GM23338 (cell line): ENCODE data around the gene PIP5K1A. TPM values are rescaled to one million over a fixed set of nuclear protein-coding genes. Genes with fewer than 3 reads are reported as not detected.

Experiments used
- ATAC-seq: fragments of 200-7000 bp; cut with Tn5 transposase; 3 replicates; pipeline ENCODE4 v1.9.1; 2020
- DNase-seq: peaks from one replicate; pipeline ENCODE4 v3.0.0-alpha.2; 2015; ENCODE audit warnings: low spot score
- H2AFZ ChIP-seq: fragments of 200-600 bp; sonication (generic); 2 replicates; pipeline ENCODE4 v1.8.0; 2016; ENCODE audit warnings: antibody characterized with exemption, mild to moderate bottlenecking, moderate library complexity
- H3F3A ChIP-seq: fragments of 200-600 bp; sonication (generic); replicated peaks from 2 replicates; pipeline ENCODE4 v1.8.0; 2017; ENCODE audit warnings: antibody characterized with exemption, mixed run types, low read depth
- H3K27ac ChIP-seq: fragments of 200-600 bp; sonication (generic); 2 replicates; pipeline ENCODE4 v1.6.1; 2016; ENCODE audit warnings: low read depth
- H3K27me3 ChIP-seq: fragments of 200-600 bp; sonication (generic); 2 replicates; pipeline ENCODE4 v1.8.0; 2016; ENCODE audit warnings: mild to moderate bottlenecking, mixed run types, moderate library complexity; ENCODE audit not compliant: insufficient read depth
- H3K36me3 ChIP-seq: fragments of 200-600 bp; sonication (generic); 2 replicates; pipeline ENCODE4 v1.8.0; 2016; ENCODE audit warnings: mild to moderate bottlenecking; ENCODE audit not compliant: insufficient read depth
- H3K4me1 ChIP-seq: fragments of 200-600 bp; sonication (generic); 2 replicates; pipeline ENCODE4 v1.8.0; 2016; ENCODE audit warnings: mild to moderate bottlenecking, moderate library complexity; ENCODE audit not compliant: insufficient read depth
- H3K4me2 ChIP-seq: fragments of 200-600 bp; sonication (generic); 2 replicates; pipeline ENCODE4 v1.7.1; 2017; ENCODE audit warnings: mixed run types
- H3K4me3 ChIP-seq: fragments of 200-600 bp; sonication (generic); 2 replicates; pipeline ENCODE4 v1.6.1; 2016; ENCODE audit warnings: mixed run types
- H3K79me2 ChIP-seq: fragments of 200-600 bp; sonication (generic); replicated peaks from 2 replicates; pipeline ENCODE4 v1.8.0; 2017; ENCODE audit warnings: mild to moderate bottlenecking; ENCODE audit not compliant: insufficient read depth
- H3K9me2 ChIP-seq: fragments of 200-600 bp; sonication (generic); 2 replicates; pipeline ENCODE4 v1.8.0; 2017; ENCODE audit not compliant: insufficient read depth
- H4K20me1 ChIP-seq: fragments of 200-600 bp; sonication (generic); replicated peaks from 2 replicates; pipeline ENCODE4 v1.8.0; 2017; ENCODE audit warnings: mild to moderate bottlenecking; ENCODE audit not compliant: insufficient read depth
- H3K27ac Mint-ChIP-seq: 2 replicates; pipeline ENCODE4 v1.8.0; 2020; ENCODE audit warnings: inconsistent platforms, mild to moderate bottlenecking, moderate library complexity, mixed read lengths
- H3K27me3 Mint-ChIP-seq: 3 replicates; pipeline ENCODE4 v1.8.0; 2022; ENCODE audit warnings: low read depth, mild to moderate bottlenecking, moderate library complexity, mixed read lengths, inconsistent platforms; ENCODE audit not compliant: insufficient read depth, poor library complexity
- H3K36me3 Mint-ChIP-seq: 3 replicates; pipeline ENCODE4 v1.8.0; 2021; ENCODE audit warnings: low read depth, mild to moderate bottlenecking, inconsistent platforms, moderate library complexity, mixed read lengths
- H3K4me1 Mint-ChIP-seq: 3 replicates; pipeline ENCODE4 v1.8.0; 2020; ENCODE audit warnings: mild to moderate bottlenecking, inconsistent platforms, mixed read lengths
- H3K4me3 Mint-ChIP-seq: 3 replicates; pipeline ENCODE4 v1.8.0; 2021; ENCODE audit warnings: moderate library complexity, mild to moderate bottlenecking, inconsistent platforms, mixed read lengths
- H3K9me3 Mint-ChIP-seq: 3 replicates; pipeline ENCODE4 v1.8.0; 2020; ENCODE audit warnings: moderate library complexity, mild to moderate bottlenecking, inconsistent platforms, mixed read lengths
- CREB1 ChIP-seq: fragments of 250-450 bp; sonication (Bioruptor Pico); IDR thresholded peaks from 2 replicates; pipeline ENCODE4 v1.5.0; 2020; ENCODE audit warnings: low read depth, mild to moderate bottlenecking, moderate library complexity
- CTCF ChIP-seq, 2 experiments: fragments of 200-600 bp in 1 of 2; sonication (generic) in 1 of 2; conservative IDR thresholded peaks; 2 replicates each; pipeline versions ENCODE4 v1.5.1 to v1.6.1; 2016 to 2017; ENCODE audit warnings: antibody characterized with exemption in 2 of 2, low read depth in 2 of 2, mild to moderate bottlenecking in 2 of 2, moderate library complexity in 1 of 2
- ETS1 ChIP-seq: IDR thresholded peaks from 2 replicates; pipeline ENCODE4 v1.6.1; 2016; ENCODE audit warnings: antibody characterized with exemption
- EZH2 ChIP-seq: fragments of 200-600 bp; sonication (generic); IDR thresholded peaks from one replicate; pipeline ENCODE4 v1.8.0; 2017; ENCODE audit warnings: antibody characterized with exemption, mild to moderate bottlenecking, low read depth; ENCODE audit not compliant: unreplicated experiment
- JUNB ChIP-seq: IDR thresholded peaks from one replicate; pipeline ENCODE4 v1.6.1; 2016; ENCODE audit warnings: antibody characterized with exemption; ENCODE audit not compliant: unreplicated experiment
- NANOG ChIP-seq: IDR thresholded peaks from 2 replicates; pipeline ENCODE4 v1.6.1; 2016; ENCODE audit warnings: antibody characterized with exemption, borderline replicate concordance
- POLR2AphosphoS5 ChIP-seq: IDR thresholded peaks from 2 replicates; pipeline ENCODE4 v1.6.1; 2016; ENCODE audit warnings: antibody characterized with exemption, low read depth
- REST ChIP-seq: IDR thresholded peaks from one replicate; pipeline ENCODE4 v1.6.1; 2018; ENCODE audit warnings: antibody characterized with exemption; ENCODE audit not compliant: unreplicated experiment
- STAT1 ChIP-seq: IDR thresholded peaks from one replicate; pipeline ENCODE4 v1.6.1; 2016; ENCODE audit warnings: antibody characterized with exemption; ENCODE audit not compliant: unreplicated experiment
- ZNF114 ChIP-seq: fragments of 250-450 bp; sonication (Bioruptor Pico); IDR thresholded peaks from 2 replicates; pipeline ENCODE4 v1.5.0; 2020; ENCODE audit warnings: mild to moderate bottlenecking, moderate library complexity
- ZNF331 ChIP-seq: fragments of 250-450 bp; sonication (Bioruptor Pico); IDR thresholded peaks from 2 replicates; pipeline ENCODE4 v1.5.0; 2020; ENCODE audit warnings: low read depth, mild to moderate bottlenecking, moderate library complexity
- ZNF462 ChIP-seq: fragments of 250-450 bp; sonication (Bioruptor Pico); IDR thresholded peaks from 2 replicates; pipeline ENCODE4 v1.5.0; 2020; ENCODE audit warnings: mild to moderate bottlenecking, moderate library complexity
- polyA plus RNA-seq: library from polyadenylated mRNA; unstranded; fragments of >200 nt; fragmentation: Nextera tagmentation; extraction: Ambion mirVana; gene quantifications from 2 replicates; pipeline ENCODE4 v1.2.1, GENCODE V29; 2016
- total RNA-seq: library from RNA; depleted of rRNA; stranded (reverse); fragments of >200 nt; shearing (Covaris generic); gene quantifications from 2 replicates; pipeline ENCODE4 v1.2.3, GENCODE V29; 2014

PIP5K1A gene
- total and polyA plus RNA-seq, 2 experiments from 2014 or later, result 23.2 to 63.3 TPM

- peaks cover 8% of the 10 kb centered on the region for H3K79me2 ChIP-seq
- Mint-ChIP-seq H3K4me1 (peaks cover 15% of the 10 kb centered on the region), H3K4me3 (peak overlapping the region; percentile 97), H3K36me3 (peaks cover 42% of the 10 kb centered on the region), H3K9me3 (peaks cover 3% of the 10 kb centered on the region; the same call in 1 of the 3 replicates), H3K27me3 (peaks cover 9% of the 10 kb centered on the region), H3K27ac (peak overlapping the region; percentile 95)
- peak overlapping the region; percentile 64 for H3K27ac ChIP-seq
- H3K4me3 ChIP-seq, result peak overlapping the region; percentile 66
- DNase-seq, result peak; percentile 88
- H3K4me2 ChIP-seq, result peak overlapping the region; percentile 71
- H3K9me2 ChIP-seq, result no peaks in the 10 kb centered on the region
- H4K20me1 ChIP-seq, result no peaks in the 10 kb centered on the region
- peak; percentile 81 for ATAC-seq
- H3K27me3 ChIP-seq, result no peaks in the 10 kb centered on the region
- H3F3A ChIP-seq, result 0 out of 2 replicates have a peak, but pooled peaks cover 5% of the 10 kb centered on the region
- TF ChIP-seq ZNF331 (CRISPR knock-in tag) (no peak), JUNB (no peak), EZH2 (no peak), STAT1 (no peak), POLR2AphosphoS5 (peak; percentile 41; the same call in 1 of the 2 replicates), ETS1 (no peak), ZNF462 (no peak), NANOG (no peak), REST (no peak), CREB1 (peak; percentile 64), CTCF (conservative IDR thresholded peaks at IDR 0.05; ENCODE audit: low read depth in 2 of 2) (no peak), ZNF114 (no peak)
- peak overlapping the region; percentile 45 for H2AFZ ChIP-seq
- peaks cover 12% of the 10 kb centered on the region for H3K4me1 ChIP-seq
- peaks cover 9% of the 10 kb centered on the region; the same call in 1 of the 2 replicates for H3K36me3 ChIP-seq
Measured at GRCh38 chr1:151165281-151165737, 33.0 kb upstream of the PIP5K1A start.
